ENCODE measurements around the gene DOC2A.
"Not testable (repeated sequence)": the region's sequence is repeated elsewhere in the genome, so short reads cannot be mapped to it uniquely, and the experiment has no call there.

DOC2A gene

GRCh38 chr16:29973384-29974246 lies 37.2 kb downstream of the DOC2A start, which contains the start of gene TAOK2:
Gene TAOK2 (plus strand): TSS chr16:29973868. CDS start chr16:29977773, 3,905 bp downstream.
- H3K36me3 ChIP-seq (replicated peaks), result peaks cover 23% of the 10 kb centered on the region
- H3K4me3 ChIP-seq, result peak within 1 kb of the TSS; percentile 73
- in situ Hi-C loops (cut with MboI; ENCODE audit: low sequenced_read_pairs), result no loop called here
- H3K27me3 ChIP-seq (ENCODE audit: low read depth), result no peaks in the 10 kb centered on the region
- peak; percentile 98 to 99 for DNase-seq (ENCODE audit: low spot score in 2 of 2)
- H3K4me1 ChIP-seq, result peaks cover 4% of the 10 kb centered on the region; the same call in 1 of the 2 replicates
- peaks cover 6% of the 10 kb centered on the region for H3K9me3 ChIP-seq

- Histone ChIP-seq H3K4me3 (no peak overlapping the region), H3K9me3 (peaks cover 6% of the 10 kb centered on the region), H3K27me3 (ENCODE audit: low read depth) (no peaks in the 10 kb centered on the region), H3K36me3 (replicated peaks) (peaks cover 23% of the 10 kb centered on the region), H3K4me1 (peaks cover 4% of the 10 kb centered on the region; the same call in 1 of the 2 replicates)
- in situ Hi-C loops (cut with MboI; ENCODE audit: low sequenced_read_pairs), result no loop called here
- no peak for DNase-seq (ENCODE audit: low spot score in 2 of 2)
Measured at GRCh38 chr16:29972992-29973383, 37.8 kb downstream of the DOC2A start.

GRCh38 chr16:29972500-29972899 lies 38.3 kb downstream of the DOC2A start:
- Histone ChIP-seq H3K36me3 (replicated peaks) (peaks cover 21% of the 10 kb centered on the region), H3K9me3 (peaks cover 6% of the 10 kb centered on the region), H3K4me1 (peaks cover 4% of the 10 kb centered on the region; the same call in 1 of the 2 replicates), H3K27me3 (ENCODE audit: low read depth) (no peaks in the 10 kb centered on the region), H3K4me3 (no peak overlapping the region)
- in situ Hi-C loops (cut with MboI; ENCODE audit: low sequenced_read_pairs), result no loop called here
- DNase-seq (ENCODE audit: low spot score in 2 of 2), result no peak

- H3K9me3 ChIP-seq, result peaks cover 6% of the 10 kb centered on the region
- no peaks in the 10 kb centered on the region for H3K27me3 ChIP-seq (ENCODE audit: low read depth)
- no peak for DNase-seq (ENCODE audit: low spot score in 2 of 2)
- H3K36me3 ChIP-seq (replicated peaks), result peaks cover 21% of the 10 kb centered on the region
- H3K4me1 ChIP-seq, result peaks cover 4% of the 10 kb centered on the region; the same call in 1 of the 2 replicates
- in situ Hi-C loops (cut with MboI; ENCODE audit: low sequenced_read_pairs), result no loop called here
- no peak overlapping the region for H3K4me3 ChIP-seq
Measured at GRCh38 chr16:29971304-29971703, 39.5 kb downstream of the DOC2A start.

- in situ Hi-C loops (cut with MboI; ENCODE audit: low sequenced_read_pairs), result no loop called here
- no peak for DNase-seq (ENCODE audit: low spot score in 2 of 2)
- no peak overlapping the region for H3K4me3 ChIP-seq
- no peaks in the 10 kb centered on the region for H3K27me3 ChIP-seq (ENCODE audit: low read depth)
- H3K36me3 ChIP-seq (replicated peaks), result peaks cover 21% of the 10 kb centered on the region
- no peaks in the 10 kb centered on the region for H3K4me1 ChIP-seq
- H3K9me3 ChIP-seq, result peaks cover 5% of the 10 kb centered on the region
Measured at GRCh38 chr16:29968205-29968604, 42.6 kb downstream of the DOC2A start.

- no peak for DNase-seq (ENCODE audit: low spot score in 2 of 2)
- Histone ChIP-seq H3K36me3 (replicated peaks) (peaks cover 3% of the 10 kb centered on the region), H3K4me1 (peaks cover 9% of the 10 kb centered on the region), H3K27me3 (ENCODE audit: low read depth) (no peaks in the 10 kb centered on the region), H3K9me3 (no peaks in the 10 kb centered on the region), H3K4me3 (no peak overlapping the region)
- in situ Hi-C loops (cut with MboI; ENCODE audit: low sequenced_read_pairs), result no loop called here
Measured at GRCh38 chr16:29963021-29963743, 47.6 kb downstream of the DOC2A start.

GRCh38 chr16:29962344-29962994 lies 48.4 kb downstream of the DOC2A start:
- Histone ChIP-seq H3K9me3 (no peaks in the 10 kb centered on the region), H3K4me1 (peaks cover 9% of the 10 kb centered on the region)
- in situ Hi-C loops (cut with MboI; ENCODE audit: low sequenced_read_pairs), result no loop called here

GRCh38 chr16:29961479-29962343 lies 49.1 kb downstream of the DOC2A start, which contains the start of gene TMEM219:
Gene TMEM219 (plus strand): TSS chr16:29962079. CDS start chr16:29963144, 1,065 bp downstream.
- DNase-seq (ENCODE audit: low spot score in 2 of 2), result peak; percentile 73 to 92
- in situ Hi-C loops (cut with MboI; ENCODE audit: low sequenced_read_pairs), result no loop called here
- Histone ChIP-seq H3K36me3 (replicated peaks) (no peaks in the 10 kb centered on the region), H3K4me3 (peak within 1 kb of the TSS; percentile 60), H3K9me3 (no peaks in the 10 kb centered on the region), H3K27me3 (ENCODE audit: low read depth) (no peaks in the 10 kb centered on the region), H3K4me1 (peaks cover 9% of the 10 kb centered on the region)

More at GRCh38 chr16:29962344-29962994, 48.4 kb downstream of the DOC2A start:
- no peaks in the 10 kb centered on the region for H3K27me3 ChIP-seq (ENCODE audit: low read depth)
- H3K4me3 ChIP-seq, result peak overlapping the region; percentile 60
- no peaks in the 10 kb centered on the region for H3K36me3 ChIP-seq (replicated peaks)
- DNase-seq (ENCODE audit: low spot score in 2 of 2), result no peak

- DNase-seq (ENCODE audit: low spot score in 2 of 2), result no peak
- H3K4me1 ChIP-seq, result peaks cover 9% of the 10 kb centered on the region
- H3K36me3 ChIP-seq (replicated peaks), result no peaks in the 10 kb centered on the region
- in situ Hi-C loops (cut with MboI; ENCODE audit: low sequenced_read_pairs), result no loop called here
- H3K9me3 ChIP-seq, result no peaks in the 10 kb centered on the region
- peak overlapping the region; percentile 60 for H3K4me3 ChIP-seq
- peaks cover 3% of the 10 kb centered on the region; the same call in 1 of the 2 replicates for H3K27me3 ChIP-seq (ENCODE audit: low read depth)
Measured at GRCh38 chr16:29961127-29961478, 49.7 kb downstream of the DOC2A start.

- H3K9me3 ChIP-seq; H3K36me3 ChIP-seq (replicated peaks); H3K27me3 ChIP-seq (ENCODE audit: low read depth); DNase-seq (ENCODE audit: low spot score in 2 of 2); H3K4me1 ChIP-seq; H3K4me3 ChIP-seq; in situ Hi-C loops (cut with MboI; ENCODE audit: low sequenced_read_pairs): not testable (repeated sequence)
Measured at GRCh38 chr16:29959821-29960220, 51.0 kb downstream of the DOC2A start.

GRCh38 chr16:29959293-29959692 lies 51.5 kb downstream of the DOC2A start:
- in situ Hi-C loops (cut with MboI; ENCODE audit: low sequenced_read_pairs), result no loop called here
- Histone ChIP-seq H3K9me3 (no peaks in the 10 kb centered on the region), H3K27me3 (ENCODE audit: low read depth) (peaks cover 3% of the 10 kb centered on the region; the same call in 1 of the 2 replicates), H3K4me3 (no peak overlapping the region), H3K4me1 (peaks cover 9% of the 10 kb centered on the region), H3K36me3 (replicated peaks) (no peaks in the 10 kb centered on the region)
- no peak for DNase-seq (ENCODE audit: low spot score in 2 of 2)

- no peak overlapping the region for H3K4me3 ChIP-seq
- H3K36me3 ChIP-seq (replicated peaks), result no peaks in the 10 kb centered on the region
- peaks cover 3% of the 10 kb centered on the region; the same call in 1 of the 2 replicates for H3K27me3 ChIP-seq (ENCODE audit: low read depth)
- H3K9me3 ChIP-seq, result no peaks in the 10 kb centered on the region
- no peak for DNase-seq (ENCODE audit: low spot score in 2 of 2)
- in situ Hi-C loops (cut with MboI; ENCODE audit: low sequenced_read_pairs), result no loop called here
- peaks cover 9% of the 10 kb centered on the region for H3K4me1 ChIP-seq
Measured at GRCh38 chr16:29958756-29959155, 52.1 kb downstream of the DOC2A start.
